ENCODE results near the gene NKTR.
"Not testable (repeated sequence)": the region's sequence is repeated elsewhere in the genome, so short reads cannot be mapped to it uniquely, and the experiment has no call there.

The NKTR gene

GRCh38 chr3:42597098-42597497 is 3.4 kb upstream of the NKTR start:
- not testable (repeated sequence) for DNase-seq

- no peak for DNase-seq
Observed at GRCh38 chr3:42600958-42601675, 631 bp downstream of the NKTR start.

GRCh38 chr3:42601896-42602581 is 1.6 kb downstream of the NKTR start:
- no peak for DNase-seq

- DNase-seq = no peak
Observed at GRCh38 chr3:42602961-42603360, 2.5 kb downstream of the NKTR start.

DNA sequence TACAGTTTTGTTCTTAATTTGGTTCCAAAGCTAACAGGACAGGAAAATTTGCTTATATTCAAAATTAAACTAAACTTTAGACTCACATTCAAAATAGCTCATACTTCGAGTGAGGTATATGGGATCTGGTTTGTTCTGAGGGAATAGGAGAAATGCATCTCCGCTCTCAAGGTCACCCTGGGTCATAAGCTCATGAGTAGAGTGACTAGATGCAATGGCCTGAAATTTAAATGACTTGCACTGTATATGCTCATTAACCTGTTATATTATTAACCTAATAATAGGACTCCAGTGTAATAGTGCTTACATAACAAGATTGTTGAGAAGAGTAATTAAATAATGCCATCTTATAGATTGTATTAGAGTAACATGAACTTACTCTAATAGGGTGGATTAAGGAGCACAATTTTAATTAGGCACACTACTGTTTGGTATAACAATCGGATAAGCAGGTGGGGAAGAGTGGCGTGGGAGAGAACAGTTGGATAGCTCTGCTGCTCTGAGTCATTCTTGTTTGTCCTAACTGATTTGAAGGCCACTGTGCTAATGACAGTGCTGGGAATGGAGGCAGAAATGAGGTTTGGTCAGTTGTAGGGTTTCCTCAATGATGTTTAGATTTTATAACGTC is 5.2 kb downstream of the NKTR start:
- no peak for DNase-seq

- no peak for DNase-seq
Observed at GRCh38 chr3:42608581-42608980, 8.1 kb downstream of the NKTR start.

GRCh38 chr3:42610976-42611375 is 10.5 kb downstream of the NKTR start:
- DNase-seq = no peak

DNA sequence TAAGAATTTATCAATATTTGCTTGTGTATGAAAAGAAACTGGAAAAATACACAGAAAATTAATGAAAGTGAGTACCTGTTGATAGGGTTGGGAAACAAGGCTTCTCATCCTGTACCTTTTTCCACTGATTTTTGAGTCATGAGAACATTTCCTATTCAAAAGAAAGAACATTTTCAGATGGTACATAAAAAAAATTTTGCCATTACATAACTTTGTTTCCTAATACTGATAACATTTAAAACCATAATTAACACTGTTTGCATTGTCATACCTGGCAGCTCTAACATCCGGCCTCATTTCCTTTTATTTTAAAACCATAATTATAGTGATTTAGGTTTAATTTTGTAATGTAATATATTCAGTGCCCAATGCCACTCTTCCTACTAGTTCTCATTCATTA is 11.7 kb downstream of the NKTR start:
- no peak for DNase-seq

GRCh38 chr3:42612928-42613327 is 12.4 kb downstream of the NKTR start:
- no peak for DNase-seq

- no peak for DNase-seq
Observed at GRCh38 chr3:42613462-42613861, 13.0 kb downstream of the NKTR start.

GRCh38 chr3:42631620-42632019 is 31.1 kb downstream of the NKTR start:
- no peak for DNase-seq

DNA sequence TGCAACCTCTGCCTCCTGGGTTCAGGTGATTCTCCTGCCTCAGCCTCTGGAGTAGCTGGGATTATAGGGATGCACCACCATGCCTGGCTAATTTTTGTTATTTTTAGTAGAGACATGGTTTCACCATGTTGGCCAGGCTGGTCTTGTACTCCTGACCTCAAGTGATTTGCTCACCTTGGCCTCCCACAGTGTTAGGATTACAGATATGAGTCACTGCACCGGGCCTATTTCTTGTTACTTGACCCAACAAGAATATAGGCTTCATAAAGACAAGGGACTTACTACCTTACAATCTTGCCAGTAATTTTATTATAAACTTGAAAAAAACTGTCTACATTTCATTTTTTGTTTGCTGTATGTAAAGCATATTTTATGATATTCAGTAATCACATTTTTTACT is 31.7 kb downstream of the NKTR start:
- no peak for DNase-seq

DNA sequence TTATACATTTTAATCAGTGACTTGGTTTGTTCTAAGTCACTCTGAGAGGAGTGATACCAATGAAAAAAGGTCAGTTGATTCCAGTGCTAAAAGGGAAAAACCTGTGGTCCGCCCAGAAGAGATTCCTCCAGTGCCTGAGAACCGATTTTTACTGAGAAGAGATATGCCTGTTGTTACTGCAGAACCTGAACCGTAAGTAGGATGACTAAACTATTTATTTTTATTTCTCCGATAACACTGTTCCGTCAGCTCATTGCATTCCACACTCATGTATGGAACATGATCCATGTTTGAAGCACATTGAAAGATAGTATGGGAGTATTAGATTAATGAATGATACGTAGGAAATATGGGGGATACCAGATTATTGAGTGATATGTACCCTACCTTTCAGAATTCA is 33.1 kb downstream of the NKTR start:
- DNase-seq = no peak

DNA sequence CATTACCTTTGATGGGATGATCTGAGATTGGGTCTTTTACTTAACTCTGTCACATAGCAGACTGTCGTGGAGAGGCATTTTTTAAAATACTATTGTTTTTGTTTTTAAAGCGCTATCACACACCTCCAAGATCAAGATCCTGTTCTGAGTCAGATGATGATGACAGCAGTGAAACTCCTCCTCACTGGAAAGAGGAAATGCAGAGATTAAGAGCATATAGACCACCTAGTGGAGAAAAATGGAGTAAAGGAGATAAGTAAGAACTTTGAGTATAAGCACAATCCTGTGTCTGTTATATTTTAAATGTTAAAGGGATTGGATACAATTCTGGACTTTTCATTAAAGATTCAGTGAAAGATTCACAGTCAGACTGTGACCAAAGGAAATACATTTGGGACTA is 34.6 kb downstream of the NKTR start:
- no peak for DNase-seq

- no peak for DNase-seq
Observed at GRCh38 chr3:42637001-42637400, 36.5 kb downstream of the NKTR start.

DNA sequence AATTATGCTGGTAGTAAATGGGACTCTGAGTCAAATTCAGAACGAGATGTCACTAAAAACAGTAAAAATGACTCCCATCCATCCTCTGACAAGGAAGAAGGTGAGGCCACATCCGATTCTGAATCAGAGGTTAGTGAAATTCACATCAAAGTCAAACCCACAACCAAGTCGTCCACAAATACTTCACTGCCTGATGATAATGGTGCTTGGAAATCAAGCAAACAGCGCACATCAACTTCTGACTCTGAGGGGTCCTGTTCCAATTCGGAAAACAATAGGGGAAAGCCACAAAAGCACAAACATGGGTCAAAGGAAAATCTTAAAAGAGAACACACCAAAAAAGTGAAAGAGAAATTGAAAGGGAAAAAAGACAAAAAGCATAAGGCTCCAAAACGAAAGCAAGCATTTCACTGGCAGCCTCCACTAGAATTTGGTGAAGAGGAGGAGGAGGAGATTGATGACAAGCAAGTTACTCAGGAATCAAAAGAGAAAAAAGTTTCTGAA is 37.9 kb downstream of the NKTR start:
- DNase-seq = no peak

DNA sequence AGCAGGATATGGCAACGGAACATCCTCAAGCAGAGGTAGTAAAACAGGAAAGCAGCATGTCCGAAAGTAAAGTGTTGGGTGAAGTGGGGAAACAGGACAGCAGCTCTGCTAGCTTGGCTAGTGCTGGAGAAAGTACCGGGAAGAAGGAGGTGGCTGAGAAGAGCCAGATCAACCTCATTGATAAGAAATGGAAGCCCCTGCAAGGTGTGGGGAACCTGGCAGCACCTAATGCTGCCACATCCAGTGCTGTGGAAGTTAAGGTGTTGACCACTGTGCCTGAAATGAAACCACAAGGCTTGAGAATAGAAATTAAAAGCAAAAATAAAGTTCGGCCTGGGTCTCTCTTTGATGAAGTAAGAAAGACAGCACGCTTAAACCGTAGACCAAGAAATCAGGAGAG is 38.7 kb downstream of the NKTR start:
- no peak for DNase-seq

DNA sequence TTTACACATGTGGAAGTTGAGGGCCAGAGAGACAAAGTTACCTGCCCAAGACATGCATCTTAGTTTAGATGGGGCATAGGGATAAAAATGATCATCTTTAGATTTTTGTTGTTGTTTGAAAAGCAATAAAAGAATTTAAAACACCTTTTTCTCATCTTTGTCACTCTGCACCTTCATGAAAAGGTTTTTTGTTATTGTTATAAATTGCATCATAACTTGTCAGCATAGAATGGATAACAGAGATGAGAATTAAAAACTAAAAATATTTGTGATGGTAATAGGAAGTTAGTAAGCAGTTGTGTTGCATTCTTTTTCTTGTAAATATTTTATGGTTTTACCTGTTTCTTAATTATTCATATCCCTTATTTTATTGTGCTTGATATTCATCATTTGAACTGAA is 39.6 kb downstream of the NKTR start:
- no peak for DNase-seq

DNA sequence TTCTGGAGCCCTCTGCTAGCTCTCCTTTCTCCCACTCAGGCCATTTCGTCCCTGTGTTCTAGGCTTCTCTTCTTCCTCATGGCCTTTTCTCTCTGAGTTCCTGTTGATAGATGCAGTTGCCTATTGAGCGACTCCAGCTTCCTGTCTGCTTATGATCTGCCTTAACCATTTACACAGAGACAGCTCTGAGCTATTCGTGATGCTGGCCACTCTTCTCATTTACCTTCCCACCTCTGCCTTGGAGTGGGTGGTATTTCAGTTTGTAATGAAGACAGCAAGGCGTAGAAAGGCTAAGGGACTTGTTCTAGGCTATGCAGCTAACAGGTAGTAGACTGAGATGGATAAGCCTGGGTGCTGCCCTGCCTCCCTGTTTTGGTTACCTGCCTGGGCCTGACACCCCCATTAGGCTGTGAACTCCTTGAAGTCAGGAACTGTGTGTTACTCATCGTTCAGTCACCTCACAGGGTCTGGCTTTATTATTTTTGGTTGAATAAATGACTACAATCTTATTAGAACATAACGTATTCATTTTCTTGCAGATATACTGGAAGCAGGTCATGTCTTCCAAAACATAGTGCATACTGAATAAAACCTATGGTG is 40.4 kb downstream of the NKTR start:
- no peak for DNase-seq

- DNase-seq = no peak
Observed at GRCh38 chr3:42647821-42648459, 47.5 kb downstream of the NKTR start.

- DNase-seq = no peak
Observed at GRCh38 chr3:42649006-42649405, 48.5 kb downstream of the NKTR start.

DNA sequence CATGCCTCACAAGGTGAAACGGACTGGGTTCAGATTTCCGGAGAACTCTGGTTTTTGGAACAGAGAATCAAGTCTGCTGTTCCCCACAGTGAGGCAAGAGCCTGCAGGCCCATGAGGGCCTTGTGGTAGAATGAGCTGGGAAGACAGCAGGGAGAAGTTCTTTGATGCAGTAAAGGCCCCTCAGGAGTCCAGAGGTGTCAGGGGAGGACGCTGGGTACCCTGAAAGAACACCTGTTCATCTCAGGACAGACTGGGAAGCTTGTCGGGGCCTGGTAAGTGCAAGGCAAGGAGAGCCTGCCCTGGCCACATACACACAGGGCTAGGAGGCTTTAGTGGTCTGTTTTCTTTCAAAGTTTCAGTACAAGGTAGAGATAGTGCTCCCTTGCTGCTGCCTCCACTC is 49.3 kb downstream of the NKTR start:
- DNase-seq = no peak

All from NCI-H1105 (cell line).